Measurements from ENCODE around the gene CDK18.

Gene CDK18

GRCh38 chr1:205568135-205568468, 63.6 kb downstream of the CDK18 start:
- no peak for DNase-seq (ENCODE audit: low read depth in 1 of 2, low spot score in 1 of 2)
- H3K27ac ChIP-seq (replicated peaks): no peak overlapping the region
- H3K27me3 ChIP-seq (ENCODE audit: insufficient read depth, poor library complexity, severe bottlenecking): peaks cover 41% of the 10 kb centered on the region
- H3K4me3 ChIP-seq (replicated peaks; ENCODE audit: insufficient read depth, low read length): no peak overlapping the region
- no peak for TF ChIP-seq GABPA (IDR thresholded peaks at IDR 0.05; ENCODE audit: low read depth)
- TF ChIP-seq POLR2AphosphoS5 (IDR thresholded peaks at IDR 0.05; ENCODE audit: low read depth): no peak
- no peak for TF ChIP-seq CTCF (IDR thresholded peaks at IDR 0.05; ENCODE audit: insufficient read depth, low read length)
- no peak for TF ChIP-seq REST (IDR thresholded peaks at IDR 0.05; ENCODE audit: insufficient replicate concordance, low read depth)
- no peak for TF ChIP-seq SPI1 (IDR thresholded peaks at IDR 0.05; ENCODE audit: borderline replicate concordance, low read depth)

GRCh38 chr1:205568469-205569361, 64.2 kb downstream of the CDK18 start:
- DNase-seq (ENCODE audit: low read depth in 1 of 2, low spot score in 1 of 2): no peak
- TF ChIP-seq CTCF (IDR thresholded peaks at IDR 0.05; ENCODE audit: insufficient read depth, low read length) (no peak), REST (IDR thresholded peaks at IDR 0.05; ENCODE audit: insufficient replicate concordance, low read depth) (no peak), GABPA (IDR thresholded peaks at IDR 0.05; ENCODE audit: low read depth) (no peak), SPI1 (IDR thresholded peaks at IDR 0.05; ENCODE audit: borderline replicate concordance, low read depth) (no peak), POLR2AphosphoS5 (IDR thresholded peaks at IDR 0.05; ENCODE audit: low read depth) (no peak)
- H3K27me3 ChIP-seq (ENCODE audit: insufficient read depth, poor library complexity, severe bottlenecking): peaks cover 41% of the 10 kb centered on the region
- H3K27ac ChIP-seq (replicated peaks): no peak overlapping the region
- H3K4me3 ChIP-seq (replicated peaks; ENCODE audit: insufficient read depth, low read length): no peak overlapping the region

GRCh38 chr1:205569411-205570172, 65.1 kb downstream of the CDK18 start:
- Histone ChIP-seq H3K4me3 (replicated peaks; ENCODE audit: insufficient read depth, low read length) (no peak overlapping the region), H3K27me3 (ENCODE audit: insufficient read depth, poor library complexity, severe bottlenecking) (peaks cover 43% of the 10 kb centered on the region)
- DNase-seq (ENCODE audit: low read depth in 1 of 2, low spot score in 1 of 2): no peak

More at GRCh38 chr1:205569411-205570172, 65.1 kb downstream of the CDK18 start:
- H3K27ac ChIP-seq (replicated peaks): no peak overlapping the region
- no peak for TF ChIP-seq SPI1 (IDR thresholded peaks at IDR 0.05; ENCODE audit: borderline replicate concordance, low read depth)
- no peak for TF ChIP-seq GABPA (IDR thresholded peaks at IDR 0.05; ENCODE audit: low read depth)
- TF ChIP-seq CTCF (IDR thresholded peaks at IDR 0.05; ENCODE audit: insufficient read depth, low read length): no peak
- no peak for TF ChIP-seq REST (IDR thresholded peaks at IDR 0.05; ENCODE audit: insufficient replicate concordance, low read depth)
- no peak for TF ChIP-seq POLR2AphosphoS5 (IDR thresholded peaks at IDR 0.05; ENCODE audit: low read depth)
